Left ventricle myocardium superior (tissue), 1 donor: ENCODE results near the gene SPECC1. TPM values are rescaled to one million over a fixed set of nuclear protein-coding genes. Genes with fewer than 3 reads are reported as not detected.
"Not testable (repeated sequence)": the region's sequence is repeated elsewhere in the genome, so short reads cannot be mapped to it uniquely, and the experiment has no call there.

Source experiments
- ATAC-seq: fragments of 200-7000 bp; cut with Tn5 transposase; one replicate; pipeline ENCODE4 v1.9.1; 2020; ENCODE audit warnings: mild to moderate bottlenecking, moderate library complexity
- DNase-seq: peaks from one replicate; pipeline ENCODE4 v3.0.0-alpha.2; 2020
- intact Hi-C: fragments of 100-400 bp; cut with micrococcal nuclease; formaldehyde crosslinking; loops from one replicate; pipeline ENCODE4 v1.11.0; 2022
- total RNA-seq: library from RNA; stranded (reverse); fragmentation: NEBNext Ultra II Directional; extraction: Animal tissue kit (Norgen Biotek cat#: 25700); gene quantifications from one replicate; pipeline ENCODE4 v1.2.1, GENCODE V29; 2021
- donor health status: DM: no; HTN: yes; CAD: no; lungs with severe emphysema.

The SPECC1 gene
- total RNA-seq, 1 donor from 2014 or later = 10.3 TPM

DNA sequence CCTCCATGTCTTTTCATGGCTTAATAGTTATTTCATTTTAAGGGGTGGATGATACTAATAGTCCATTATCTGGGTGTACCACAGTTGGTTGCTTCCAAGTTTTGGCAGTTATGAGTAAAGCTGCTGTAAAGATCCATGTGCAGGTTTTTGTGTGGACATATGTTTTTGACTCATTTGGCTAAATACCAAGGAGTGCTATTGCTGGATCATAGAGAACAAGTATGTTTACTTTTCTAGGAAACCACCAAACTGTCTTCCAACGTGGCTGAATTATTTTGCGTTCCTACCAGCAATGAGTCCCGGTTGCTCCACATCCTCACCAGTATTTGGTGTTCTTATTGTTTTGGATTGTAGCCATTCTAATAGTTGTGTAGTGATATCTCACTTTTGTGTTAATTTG, 181.9 kb downstream of the SPECC1 start:
- intact Hi-C loops = no loop called here
- DNase-seq (no peak), ATAC-seq (no peak)

DNA sequence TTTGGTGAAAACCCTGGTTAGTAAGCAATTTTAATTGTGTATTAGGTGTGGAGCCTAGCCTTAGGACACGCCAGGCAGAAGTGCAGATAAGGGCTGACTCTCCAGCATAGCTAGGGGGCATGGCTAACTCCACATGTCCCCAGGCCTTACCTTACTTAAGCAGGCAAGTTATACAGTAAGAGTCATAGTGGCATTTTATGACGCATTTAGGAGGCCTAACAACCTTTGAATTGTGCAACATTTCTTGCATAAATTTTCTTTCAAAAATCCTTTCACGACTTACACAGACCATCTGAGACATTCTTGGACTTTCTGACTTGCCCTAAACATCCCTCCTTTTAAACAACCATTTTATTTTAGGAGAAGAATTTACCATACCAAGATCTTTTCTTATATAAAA, 187.1 kb downstream of the SPECC1 start:
- ATAC-seq, DNase-seq, intact Hi-C loops: not testable (repeated sequence)

DNA sequence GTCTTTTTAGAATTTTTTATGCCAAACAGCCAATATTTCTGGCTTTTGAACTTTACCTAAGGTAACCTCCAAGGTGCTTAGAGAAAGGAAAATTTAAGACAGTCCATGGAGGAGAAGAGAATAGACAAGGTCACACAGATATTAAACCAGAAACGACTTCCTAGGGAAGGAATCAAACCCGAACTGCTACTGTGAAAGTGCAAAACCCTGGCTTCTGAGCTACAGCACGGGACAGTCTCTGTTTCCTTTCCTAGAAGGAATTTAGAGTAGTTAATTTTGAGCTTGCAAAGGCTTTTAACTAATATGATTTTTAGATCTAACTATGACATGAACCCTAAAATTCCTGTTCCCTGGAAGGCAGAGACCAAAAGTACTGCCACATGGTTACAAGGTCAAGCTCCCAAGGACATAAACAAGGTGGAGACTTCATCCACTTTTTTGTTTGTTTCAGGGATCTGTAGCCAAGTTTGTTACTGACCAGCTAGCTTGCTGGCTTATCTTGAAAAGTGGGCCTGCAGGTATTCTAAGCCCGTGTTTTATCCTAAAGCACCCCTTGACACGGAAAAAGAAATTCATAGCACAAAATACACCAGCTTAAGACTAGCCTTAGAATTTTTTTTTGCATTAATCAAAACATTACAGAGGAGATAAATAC, 188.2 kb downstream of the SPECC1 start:
- DNase-seq (no peak), ATAC-seq (no peak)

GRCh38 chr17:20200016-20200795, 191.0 kb downstream of the SPECC1 start:
- ATAC-seq = no peak
- intact Hi-C loops = no loop called here
- no peak for DNase-seq

More for the DNA sequence above, 188.2 kb downstream of the SPECC1 start:
- intact Hi-C loops = no loop called here

- no peak for DNase-seq
- ATAC-seq = no peak
- intact Hi-C loops = no loop called here
Observed at GRCh38 chr17:20200865-20201458, 191.8 kb downstream of the SPECC1 start.

GRCh38 chr17:20202141-20202621, 193.0 kb downstream of the SPECC1 start:
- no peak for DNase-seq
- intact Hi-C loops = no loop called here
- ATAC-seq = no peak

- ATAC-seq = no peak
- intact Hi-C loops = no loop called here
- no peak for DNase-seq
Observed at GRCh38 chr17:20203018-20203417, 193.9 kb downstream of the SPECC1 start.

- DNase-seq (no peak), ATAC-seq (no peak)
- intact Hi-C loops = no loop called here
Observed at GRCh38 chr17:20203761-20204263, 194.7 kb downstream of the SPECC1 start.

DNA sequence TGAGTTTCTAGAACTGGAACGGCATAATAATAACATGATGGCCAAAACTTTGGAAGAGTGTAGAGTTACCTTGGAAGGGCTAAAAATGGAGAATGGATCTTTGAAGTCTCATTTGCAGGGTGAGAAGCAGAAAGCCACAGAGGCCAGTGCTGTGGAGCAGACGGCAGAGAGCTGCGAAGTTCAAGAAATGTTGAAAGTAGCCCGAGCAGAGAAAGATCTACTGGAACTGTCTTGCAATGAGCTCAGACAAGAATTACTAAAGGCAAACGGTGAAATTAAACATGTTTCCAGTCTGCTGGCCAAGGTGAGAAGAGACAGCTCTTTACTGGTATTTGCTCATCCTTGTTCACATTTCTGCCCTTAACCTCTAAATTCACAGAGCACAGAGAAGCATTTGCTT, 196.4 kb downstream of the SPECC1 start:
- ATAC-seq (no peak), DNase-seq (no peak)
- intact Hi-C loops = no loop called here

DNA sequence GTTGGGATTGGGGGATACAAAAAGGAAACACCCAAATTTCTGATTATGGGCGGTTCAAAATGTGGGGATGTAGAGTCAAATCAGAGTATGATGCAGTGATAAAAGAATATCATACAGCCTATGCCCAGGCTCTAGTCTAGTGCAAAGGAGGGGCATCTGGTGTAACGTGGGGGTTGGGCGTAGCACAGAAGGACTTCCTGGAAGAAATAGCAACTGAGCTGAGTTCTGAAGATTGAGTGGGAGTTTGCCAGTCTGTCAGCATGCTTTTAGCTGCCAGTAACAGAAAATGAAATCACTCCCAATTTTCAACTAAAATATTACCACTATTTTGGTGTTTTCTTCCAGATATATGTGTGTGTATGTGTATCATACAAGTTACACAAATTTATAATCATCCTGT, 196.9 kb downstream of the SPECC1 start:
- intact Hi-C loops = no loop called here
- DNase-seq = no peak
- ATAC-seq = no peak

- no peak for ATAC-seq
- intact Hi-C loops = no loop called here
- no peak for DNase-seq
Observed at GRCh38 chr17:20206591-20206990, 197.4 kb downstream of the SPECC1 start.

GRCh38 chr17:20207262-20207985, 198.3 kb downstream of the SPECC1 start:
- no peak for DNase-seq
- no peak for ATAC-seq
- intact Hi-C loops = no loop called here

GRCh38 chr17:20208717-20209116, 199.6 kb downstream of the SPECC1 start:
- DNase-seq (no peak), ATAC-seq (no peak)
- intact Hi-C loops = no loop called here

DNA sequence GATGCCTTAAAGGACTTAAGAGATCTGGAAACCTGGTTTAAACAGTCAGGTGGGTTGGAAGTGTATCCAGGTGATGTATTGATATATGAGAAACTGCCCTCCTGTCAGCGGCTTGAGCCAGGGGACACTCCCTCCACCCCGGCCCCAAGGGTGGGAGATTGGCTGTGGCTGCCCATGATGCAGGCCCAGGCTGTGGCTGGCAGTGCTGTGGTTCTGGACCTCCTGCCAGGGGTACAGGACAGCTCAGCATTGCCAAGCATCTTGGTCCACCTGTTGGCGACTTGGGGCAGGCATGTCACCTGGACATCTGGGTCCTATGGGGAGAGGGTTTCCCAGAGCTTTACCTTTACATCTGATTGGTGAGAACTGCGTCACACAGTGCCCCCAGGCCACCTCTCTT, 201.0 kb downstream of the SPECC1 start:
- no peak for ATAC-seq
- intact Hi-C loops = no loop called here
- DNase-seq = no peak

- ATAC-seq = no peak
- intact Hi-C loops = no loop called here
- DNase-seq = no peak
Observed at GRCh38 chr17:20210614-20211013, 201.5 kb downstream of the SPECC1 start.

DNA sequence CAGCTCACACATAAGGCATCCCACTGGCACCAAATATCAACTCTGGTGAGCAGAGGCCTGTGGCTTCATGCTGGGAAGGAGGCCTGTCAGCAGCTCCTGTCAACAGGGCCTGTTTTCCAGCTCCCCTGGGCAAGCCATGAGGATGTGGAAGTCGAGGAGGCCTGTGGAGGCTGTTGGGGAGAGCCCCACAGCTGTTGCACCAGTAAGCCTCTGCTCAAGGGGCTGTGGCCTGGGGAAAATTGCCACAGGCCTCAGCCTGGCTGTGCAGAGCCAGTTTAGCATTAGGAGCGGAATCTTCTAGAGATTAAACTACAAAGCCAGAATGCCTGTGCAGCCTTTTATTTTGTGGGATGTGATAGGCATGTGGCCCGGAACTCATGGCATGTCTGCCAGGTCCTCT, 202.1 kb downstream of the SPECC1 start:
- ATAC-seq = no peak
- intact Hi-C loops = no loop called here

DNA sequence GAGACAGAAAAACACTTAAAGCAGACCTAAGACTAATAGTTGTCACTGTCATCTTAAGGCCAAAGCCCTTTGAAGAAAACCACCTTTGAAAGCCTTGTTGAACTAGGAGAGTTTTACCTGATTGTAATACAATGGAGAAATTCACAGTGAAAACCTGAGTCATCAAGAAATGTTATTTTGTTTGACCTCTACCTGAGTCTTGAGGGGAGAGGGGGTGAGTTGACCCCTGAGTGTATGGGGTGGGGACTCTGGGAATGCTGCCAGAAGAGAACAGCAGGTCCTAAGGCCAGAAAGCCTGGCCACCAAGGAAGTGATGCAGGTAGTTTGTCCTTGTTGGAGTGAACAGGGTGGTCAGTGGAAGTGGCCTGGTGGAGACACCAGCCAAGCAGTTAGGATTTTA, 204.3 kb downstream of the SPECC1 start:
- DNase-seq = no peak
- intact Hi-C loops = no loop called here
- no peak for ATAC-seq

More for the DNA sequence above, 202.1 kb downstream of the SPECC1 start:
- DNase-seq = no peak

- ATAC-seq (no peak), DNase-seq (no peak)
- intact Hi-C loops = no loop called here
Observed at GRCh38 chr17:20214794-20215193, 205.6 kb downstream of the SPECC1 start.

- no peak for ATAC-seq
- DNase-seq = no peak
Observed at GRCh38 chr17:20216154-20216815, 207.1 kb downstream of the SPECC1 start.

More at GRCh38 chr17:20216154-20216815, 207.1 kb downstream of the SPECC1 start:
- intact Hi-C loops = no loop called here
